ENCODE results near the gene SLC25A47. TPM values are rescaled to one million over a fixed set of nuclear protein-coding genes. Genes with fewer than 3 reads are reported as not detected.

Gene SLC25A47
- total RNA-seq, 1 donor from 2014 or later, result not detected

DNA sequence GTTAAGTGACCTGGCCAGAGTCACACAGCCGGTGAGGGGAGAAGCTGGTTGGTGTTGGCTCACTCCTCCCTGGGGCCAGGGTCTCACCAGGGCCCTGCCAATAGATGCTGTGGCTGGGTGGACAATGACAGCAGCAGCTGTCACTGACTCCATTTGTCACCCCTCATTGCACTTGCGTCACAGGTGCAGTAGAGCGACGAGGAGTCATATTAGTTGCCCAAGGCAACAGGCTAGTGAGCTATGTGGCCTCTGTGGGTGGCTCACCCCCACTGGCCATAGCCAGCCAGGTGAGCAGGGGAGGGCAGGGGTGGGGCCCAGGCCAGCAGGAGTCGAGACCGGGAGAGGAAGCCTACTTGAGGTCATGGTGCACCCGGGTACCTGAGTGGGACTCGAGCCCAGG, 9.7 kb downstream of the SLC25A47 start:
- Mint-ChIP-seq H3K27ac (ENCODE audit: unreplicated experiment) (no peak overlapping the region), H3K4me1 (no peaks in the 10 kb centered on the region), H3K9me3 (no peaks in the 10 kb centered on the region), H3K36me3 (ENCODE audit: low read depth) (peaks cover 2% of the 10 kb centered on the region), H3K27me3 (ENCODE audit: low read depth) (no peaks in the 10 kb centered on the region), H3K4me3 (no peak overlapping the region)
- TF ChIP-seq, protein P1, sequence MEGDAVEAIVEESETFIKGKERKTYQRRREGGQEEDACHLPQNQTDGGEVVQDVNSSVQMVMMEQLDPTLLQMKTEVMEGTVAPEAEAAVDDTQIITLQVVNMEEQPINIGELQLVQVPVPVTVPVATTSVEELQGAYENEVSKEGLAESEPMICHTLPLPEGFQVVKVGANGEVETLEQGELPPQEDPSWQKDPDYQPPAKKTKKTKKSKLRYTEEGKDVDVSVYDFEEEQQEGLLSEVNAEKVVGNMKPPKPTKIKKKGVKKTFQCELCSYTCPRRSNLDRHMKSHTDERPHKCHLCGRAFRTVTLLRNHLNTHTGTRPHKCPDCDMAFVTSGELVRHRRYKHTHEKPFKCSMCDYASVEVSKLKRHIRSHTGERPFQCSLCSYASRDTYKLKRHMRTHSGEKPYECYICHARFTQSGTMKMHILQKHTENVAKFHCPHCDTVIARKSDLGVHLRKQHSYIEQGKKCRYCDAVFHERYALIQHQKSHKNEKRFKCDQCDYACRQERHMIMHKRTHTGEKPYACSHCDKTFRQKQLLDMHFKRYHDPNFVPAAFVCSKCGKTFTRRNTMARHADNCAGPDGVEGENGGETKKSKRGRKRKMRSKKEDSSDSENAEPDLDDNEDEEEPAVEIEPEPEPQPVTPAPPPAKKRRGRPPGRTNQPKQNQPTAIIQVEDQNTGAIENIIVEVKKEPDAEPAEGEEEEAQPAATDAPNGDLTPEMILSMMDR (conservative IDR thresholded peaks at IDR 0.05), result no peak
- no peak for DNase-seq (ENCODE audit: low read depth, low spot score)

DNA sequence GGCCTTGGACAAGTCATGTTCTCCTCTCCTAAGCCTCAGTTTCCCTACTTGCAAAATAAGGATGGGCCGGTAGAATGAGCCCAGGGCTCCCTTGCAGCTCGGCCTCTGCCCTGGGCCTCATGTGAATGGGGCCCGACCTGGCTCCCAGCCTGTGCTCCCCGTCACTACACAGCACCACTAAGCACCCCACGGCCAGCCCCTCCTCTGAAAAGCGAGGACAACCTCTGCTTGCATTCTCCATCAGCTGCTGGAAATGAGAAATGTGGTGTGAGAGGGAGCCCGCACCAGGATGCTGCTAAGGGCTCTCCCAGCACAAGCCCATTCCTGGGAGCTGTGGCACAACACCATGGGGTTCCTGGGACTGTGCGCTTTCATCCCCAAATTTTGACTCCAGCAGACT, 10.2 kb downstream of the SLC25A47 start:
- DNase-seq (ENCODE audit: low read depth, low spot score), result no peak
- no peak overlapping the region for H3K27ac Mint-ChIP-seq (ENCODE audit: unreplicated experiment)
- H3K4me3 Mint-ChIP-seq, result no peak overlapping the region
- H3K9me3 Mint-ChIP-seq, result no peaks in the 10 kb centered on the region
- TF ChIP-seq, protein P1 (conservative IDR thresholded peaks at IDR 0.05), result no peak
- H3K36me3 Mint-ChIP-seq (ENCODE audit: low read depth), result peaks cover 2% of the 10 kb centered on the region
- H3K27me3 Mint-ChIP-seq (ENCODE audit: low read depth), result no peaks in the 10 kb centered on the region
- no peaks in the 10 kb centered on the region for H3K4me1 Mint-ChIP-seq

DNA sequence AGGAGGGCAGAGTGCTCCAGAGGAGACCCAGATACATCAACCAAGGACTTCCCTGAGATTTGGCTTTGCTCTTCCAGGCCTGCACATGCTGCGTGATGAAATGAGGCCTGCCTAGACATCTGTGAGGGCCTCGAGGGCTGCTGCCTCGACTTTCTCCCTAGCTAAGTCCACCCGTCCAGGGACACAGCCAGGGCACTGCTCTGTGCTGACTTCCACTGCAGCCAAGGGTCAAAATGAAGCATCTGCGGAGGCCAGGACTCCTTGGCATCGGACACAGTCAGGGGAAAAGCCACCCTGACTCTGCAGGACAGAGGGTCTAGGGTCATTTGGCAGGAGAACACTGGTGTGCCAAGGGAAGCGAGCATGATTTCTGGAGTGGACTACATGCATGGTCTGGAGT, 10.7 kb downstream of the SLC25A47 start:
- Mint-ChIP-seq H3K27ac (ENCODE audit: unreplicated experiment) (no peak overlapping the region), H3K4me3 (no peak overlapping the region), H3K9me3 (no peaks in the 10 kb centered on the region), H3K4me1 (no peaks in the 10 kb centered on the region), H3K36me3 (ENCODE audit: low read depth) (peaks cover 2% of the 10 kb centered on the region), H3K27me3 (ENCODE audit: low read depth) (no peaks in the 10 kb centered on the region)
- no peak for DNase-seq (ENCODE audit: low read depth, low spot score)
- TF ChIP-seq, protein P1 (conservative IDR thresholded peaks at IDR 0.05), result no peak

DNA sequence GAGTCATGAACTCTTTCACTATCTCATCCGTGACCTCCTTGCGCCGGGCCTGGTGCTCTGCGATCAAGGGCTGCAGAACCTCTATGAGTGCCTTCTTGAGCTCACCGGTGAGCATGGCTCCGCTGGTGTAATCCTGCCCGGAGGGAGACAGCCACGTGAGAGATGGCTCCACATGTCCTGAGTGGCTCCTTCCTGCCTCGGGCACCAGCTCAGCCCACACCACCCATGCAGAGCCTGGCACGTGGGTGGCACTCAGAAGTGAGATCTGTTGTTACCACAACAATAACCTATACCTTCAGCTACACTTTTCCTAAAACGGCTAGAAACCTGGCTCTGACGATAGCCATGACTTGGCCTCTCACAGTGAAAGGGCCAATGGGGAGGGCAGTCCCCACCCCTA, 11.8 kb downstream of the SLC25A47 start:
- DNase-seq (ENCODE audit: low read depth, low spot score), result no peak
- H3K27ac Mint-ChIP-seq (ENCODE audit: unreplicated experiment), result peak overlapping the region; percentile 27
- no peaks in the 10 kb centered on the region for H3K4me1 Mint-ChIP-seq
- TF ChIP-seq, protein P1 (conservative IDR thresholded peaks at IDR 0.05), result no peak
- no peaks in the 10 kb centered on the region for H3K9me3 Mint-ChIP-seq
- no peak overlapping the region for H3K4me3 Mint-ChIP-seq
- peaks cover 2% of the 10 kb centered on the region for H3K36me3 Mint-ChIP-seq (ENCODE audit: low read depth)
- H3K27me3 Mint-ChIP-seq (ENCODE audit: low read depth), result no peaks in the 10 kb centered on the region

DNA sequence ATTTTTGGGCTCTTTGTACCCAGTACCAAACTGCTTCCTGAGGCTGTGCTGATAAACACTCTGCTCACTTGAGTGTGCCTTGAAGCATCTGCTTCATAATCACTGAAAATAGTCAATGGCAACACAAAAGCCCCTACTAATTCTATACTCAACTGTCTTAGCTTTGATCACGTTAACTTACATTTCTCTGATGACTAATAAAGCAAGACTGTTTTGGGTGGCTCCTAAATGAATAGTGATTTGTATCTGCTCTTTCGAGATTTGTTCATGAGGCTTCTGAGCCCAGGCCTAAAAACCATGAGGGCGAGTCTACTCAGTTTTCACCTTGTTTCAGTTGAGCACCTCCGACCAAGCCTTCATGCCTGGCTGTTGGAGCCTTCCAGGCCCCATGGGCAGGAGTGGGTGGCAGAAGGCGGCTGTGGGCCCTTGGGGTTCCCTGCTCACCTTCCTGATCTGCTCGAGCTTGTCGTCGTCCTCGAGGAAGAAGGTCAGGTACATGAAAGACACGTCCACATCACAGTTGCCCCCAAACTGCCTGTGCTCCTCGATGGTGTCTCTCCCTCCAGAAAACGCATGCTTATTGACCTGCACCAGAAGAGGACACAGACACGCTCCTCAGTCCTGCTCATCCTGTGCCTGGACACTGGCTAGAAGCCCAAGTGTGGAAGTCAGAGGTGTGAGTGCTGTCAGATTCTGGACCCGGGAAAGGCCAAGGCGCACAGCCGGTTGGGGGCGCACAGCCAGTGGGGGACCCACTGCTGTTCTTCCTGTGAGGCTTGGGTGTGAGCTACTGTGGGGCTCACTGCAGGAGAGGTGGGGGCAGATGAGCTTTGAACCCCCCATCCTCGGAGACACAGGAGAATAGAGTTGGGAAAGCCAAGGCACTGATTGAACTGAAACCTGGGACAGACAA, 13.7 kb downstream of the SLC25A47 start:
- Mint-ChIP-seq H3K9me3 (no peaks in the 10 kb centered on the region), H3K27me3 (ENCODE audit: low read depth) (no peaks in the 10 kb centered on the region), H3K4me3 (no peak overlapping the region), H3K36me3 (ENCODE audit: low read depth) (peaks cover 2% of the 10 kb centered on the region), H3K4me1 (no peaks in the 10 kb centered on the region), H3K27ac (ENCODE audit: unreplicated experiment) (no peak overlapping the region)
- DNase-seq (ENCODE audit: low read depth, low spot score), result no peak
- TF ChIP-seq, protein P1 (conservative IDR thresholded peaks at IDR 0.05), result no peak
